OCI-LY3 (cell line): ENCODE data around the gene ZSCAN12.

Experiments used
- CTCF ChIP-seq: fragments of 200-600, 300-600 bp; sonication (generic); IDR thresholded peaks from 2 replicates; pipeline ENCODE4 v1.5.1; 2014; ENCODE audit warnings: antibody characterized with exemption, low read length, low read depth
- EZH2phosphoT487 ChIP-seq: fragments of 200-600 bp; shearing (Covaris generic); IDR thresholded peaks from 2 replicates; pipeline ENCODE4 v1.6.1; 2018; ENCODE audit warnings: antibody characterized with exemption, mixed run types, low read depth

- no peak for TF ChIP-seq CTCF
- TF ChIP-seq EZH2phosphoT487: no peak
These were observed 20.9 kb downstream of the ZSCAN12 start for GRCh38 chr6:28378644-28379043.
